Liver (tissue), 3 donors: ENCODE measurements around the gene DERL3.

ENCODE experiments used
- EGR1 ChIP-seq, 2 donors: IDR thresholded peaks; 2 replicates each; pipeline ENCODE4 v1.6.1; 2016 to 2018; ENCODE audit warnings: antibody characterized with exemption in 2 of 2, low read depth in 2 of 2
- JUND ChIP-seq, 2 donors: IDR thresholded peaks; 2 replicates each; pipeline ENCODE4 v1.6.1; 2016; ENCODE audit warnings: antibody characterized with exemption in 2 of 2
- NR2F2 ChIP-seq: IDR thresholded peaks from 2 replicates; pipeline ENCODE4 v1.6.1; 2016; ENCODE audit warnings: antibody characterized with exemption
- RAD21 ChIP-seq, 2 donors: IDR thresholded peaks; 2 replicates each; pipeline ENCODE4 v1.6.1; 2016; ENCODE audit warnings: antibody characterized with exemption in 2 of 2, mild to moderate bottlenecking in 2 of 2
- SP1 ChIP-seq: IDR thresholded peaks from 2 replicates; pipeline ENCODE4 v1.6.1; 2018; ENCODE audit warnings: antibody characterized with exemption, mild to moderate bottlenecking
- TAF1 ChIP-seq: conservative IDR thresholded peaks from 2 replicates; pipeline ENCODE4 v1.6.1; 2016; ENCODE audit warnings: antibody characterized with exemption, mild to moderate bottlenecking
- YY1 ChIP-seq: IDR thresholded peaks from 2 replicates; pipeline ENCODE4 v1.6.1; 2016; ENCODE audit warnings: antibody characterized with exemption, mild to moderate bottlenecking
- TF ChIP-seq, protein P1 (sequence below): fragments of 150-350 bp; IDR thresholded peaks from 2 replicates; pipeline ENCODE4 v1.5.1; 2017; ENCODE audit warnings: improper control_type of control experiment, low read depth, low read length; ENCODE audit not compliant: missing input control
- TF ChIP-seq, protein P2 (sequence below): IDR thresholded peaks from 2 replicates; pipeline ENCODE4 v1.6.1; 2016; ENCODE audit warnings: antibody characterized with exemption
- donor health status: healthy.
- donor health status: healthy.

DNA sequence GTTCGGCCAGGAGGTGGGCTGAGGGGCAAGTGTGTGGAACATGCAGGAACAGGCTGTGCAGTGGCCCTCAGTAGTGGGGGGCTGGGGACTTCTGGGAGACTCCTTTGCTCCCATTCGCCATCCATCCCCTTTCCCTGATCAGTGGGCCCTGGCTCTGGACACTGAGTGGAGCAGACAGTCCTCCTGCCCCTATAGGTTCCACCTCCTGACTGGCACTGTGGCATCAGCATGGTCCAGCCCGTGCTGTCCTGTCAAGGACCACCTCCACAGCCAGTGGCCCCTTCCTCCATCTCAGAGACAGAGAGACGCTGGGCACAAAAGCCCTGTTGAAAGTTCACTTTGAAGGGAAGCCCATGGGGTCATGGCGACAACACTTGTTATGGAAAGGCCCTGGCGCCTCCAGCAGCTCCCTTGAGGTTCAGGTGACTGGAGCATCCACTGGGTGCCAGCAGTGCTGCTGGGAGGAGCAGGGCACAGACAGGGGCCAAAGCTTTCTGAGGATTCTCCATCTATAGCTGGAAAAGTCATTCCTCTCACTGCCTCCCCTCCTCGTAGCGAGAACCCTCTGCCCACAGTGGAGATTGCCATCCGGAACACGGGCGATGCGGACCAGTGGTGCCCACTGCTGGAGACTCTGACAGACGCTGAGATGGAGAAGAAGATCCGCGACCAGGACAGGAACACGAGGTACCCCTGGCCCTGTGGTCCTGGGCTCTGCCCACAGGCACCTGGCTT, 5.6 kb downstream of the DERL3 start:
- TF ChIP-seq, protein P1, sequence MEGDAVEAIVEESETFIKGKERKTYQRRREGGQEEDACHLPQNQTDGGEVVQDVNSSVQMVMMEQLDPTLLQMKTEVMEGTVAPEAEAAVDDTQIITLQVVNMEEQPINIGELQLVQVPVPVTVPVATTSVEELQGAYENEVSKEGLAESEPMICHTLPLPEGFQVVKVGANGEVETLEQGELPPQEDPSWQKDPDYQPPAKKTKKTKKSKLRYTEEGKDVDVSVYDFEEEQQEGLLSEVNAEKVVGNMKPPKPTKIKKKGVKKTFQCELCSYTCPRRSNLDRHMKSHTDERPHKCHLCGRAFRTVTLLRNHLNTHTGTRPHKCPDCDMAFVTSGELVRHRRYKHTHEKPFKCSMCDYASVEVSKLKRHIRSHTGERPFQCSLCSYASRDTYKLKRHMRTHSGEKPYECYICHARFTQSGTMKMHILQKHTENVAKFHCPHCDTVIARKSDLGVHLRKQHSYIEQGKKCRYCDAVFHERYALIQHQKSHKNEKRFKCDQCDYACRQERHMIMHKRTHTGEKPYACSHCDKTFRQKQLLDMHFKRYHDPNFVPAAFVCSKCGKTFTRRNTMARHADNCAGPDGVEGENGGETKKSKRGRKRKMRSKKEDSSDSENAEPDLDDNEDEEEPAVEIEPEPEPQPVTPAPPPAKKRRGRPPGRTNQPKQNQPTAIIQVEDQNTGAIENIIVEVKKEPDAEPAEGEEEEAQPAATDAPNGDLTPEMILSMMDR, result no peak
- TF ChIP-seq TAF1 (no peak), JUND (IDR thresholded peaks at IDR 0.05) (no peak), RAD21 (IDR thresholded peaks at IDR 0.05) (no peak), YY1 (no peak), NR2F2 (no peak), SP1 (no peak), EGR1 (IDR thresholded peaks at IDR 0.05; ENCODE audit: low read depth in 2 of 2) (no peak)
- TF ChIP-seq, protein P2, sequence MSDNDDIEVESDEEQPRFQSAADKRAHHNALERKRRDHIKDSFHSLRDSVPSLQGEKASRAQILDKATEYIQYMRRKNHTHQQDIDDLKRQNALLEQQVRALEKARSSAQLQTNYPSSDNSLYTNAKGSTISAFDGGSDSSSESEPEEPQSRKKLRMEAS, result no peak
